Ishikawa (cell line): ENCODE data around the gene ASPM.

Source experiments
- CEBPB ChIP-seq: IDR thresholded peaks from 2 replicates; pipeline ENCODE4 v1.6.1; 2012
- CREB1 ChIP-seq: IDR thresholded peaks from 2 replicates; pipeline ENCODE4 v1.6.1; 2012; ENCODE audit warnings: low read depth
- EGR1 ChIP-seq: IDR thresholded peaks from 2 replicates; pipeline ENCODE4 v1.6.1; 2012
- EP300 ChIP-seq: IDR thresholded peaks from 2 replicates; pipeline ENCODE4 v1.6.1; 2012; ENCODE audit warnings: borderline replicate concordance
- FOXM1 ChIP-seq: IDR thresholded peaks from 2 replicates; pipeline ENCODE4 v1.6.1; 2012; ENCODE audit warnings: low read depth, borderline replicate concordance
- MAX ChIP-seq: IDR thresholded peaks from 2 replicates; pipeline ENCODE4 v1.6.1; 2012
- NFIC ChIP-seq: IDR thresholded peaks from 2 replicates; pipeline ENCODE4 v1.6.1; 2012
- RAD21 ChIP-seq: IDR thresholded peaks from 2 replicates; pipeline ENCODE4 v1.6.1; 2012; ENCODE audit warnings: low read depth
- TAF1 ChIP-seq: IDR thresholded peaks from 2 replicates; pipeline ENCODE4 v1.6.1; 2012; ENCODE audit warnings: low read depth, mild to moderate bottlenecking
- TCF12 ChIP-seq: IDR thresholded peaks from 2 replicates; pipeline ENCODE4 v1.6.1; 2012; ENCODE audit warnings: low read depth
- TEAD4 ChIP-seq: IDR thresholded peaks from 2 replicates; pipeline ENCODE4 v1.6.1; 2012
- YY1 ChIP-seq: IDR thresholded peaks from 2 replicates; pipeline ENCODE4 v1.6.1; 2012; ENCODE audit warnings: low read depth
- ZBTB7A ChIP-seq: IDR thresholded peaks from 2 replicates; pipeline ENCODE4 v1.6.1; 2012; ENCODE audit warnings: low read depth
- TF ChIP-seq, protein P1 (sequence below): IDR thresholded peaks from 2 replicates; pipeline ENCODE4 v1.6.1; 2012; ENCODE audit warnings: low read depth, mild to moderate bottlenecking
- TF ChIP-seq, protein P2 (sequence below): IDR thresholded peaks from 2 replicates; pipeline ENCODE4 v1.6.1; 2012

The ASPM gene

GRCh38 chr1:197151185-197151584 lies 4.7 kb upstream of the ASPM start:
- no peak for TF ChIP-seq RAD21

GRCh38 chr1:197150336-197151005 lies 4.0 kb upstream of the ASPM start:
- no peak for TF ChIP-seq MAX
- no peak for TF ChIP-seq TCF12
- no peak for TF ChIP-seq EGR1
- no peak for TF ChIP-seq EP300
- no peak for TF ChIP-seq ZBTB7A
- TF ChIP-seq TAF1: no peak
- no peak for TF ChIP-seq FOXM1
- TF ChIP-seq, protein P1, sequence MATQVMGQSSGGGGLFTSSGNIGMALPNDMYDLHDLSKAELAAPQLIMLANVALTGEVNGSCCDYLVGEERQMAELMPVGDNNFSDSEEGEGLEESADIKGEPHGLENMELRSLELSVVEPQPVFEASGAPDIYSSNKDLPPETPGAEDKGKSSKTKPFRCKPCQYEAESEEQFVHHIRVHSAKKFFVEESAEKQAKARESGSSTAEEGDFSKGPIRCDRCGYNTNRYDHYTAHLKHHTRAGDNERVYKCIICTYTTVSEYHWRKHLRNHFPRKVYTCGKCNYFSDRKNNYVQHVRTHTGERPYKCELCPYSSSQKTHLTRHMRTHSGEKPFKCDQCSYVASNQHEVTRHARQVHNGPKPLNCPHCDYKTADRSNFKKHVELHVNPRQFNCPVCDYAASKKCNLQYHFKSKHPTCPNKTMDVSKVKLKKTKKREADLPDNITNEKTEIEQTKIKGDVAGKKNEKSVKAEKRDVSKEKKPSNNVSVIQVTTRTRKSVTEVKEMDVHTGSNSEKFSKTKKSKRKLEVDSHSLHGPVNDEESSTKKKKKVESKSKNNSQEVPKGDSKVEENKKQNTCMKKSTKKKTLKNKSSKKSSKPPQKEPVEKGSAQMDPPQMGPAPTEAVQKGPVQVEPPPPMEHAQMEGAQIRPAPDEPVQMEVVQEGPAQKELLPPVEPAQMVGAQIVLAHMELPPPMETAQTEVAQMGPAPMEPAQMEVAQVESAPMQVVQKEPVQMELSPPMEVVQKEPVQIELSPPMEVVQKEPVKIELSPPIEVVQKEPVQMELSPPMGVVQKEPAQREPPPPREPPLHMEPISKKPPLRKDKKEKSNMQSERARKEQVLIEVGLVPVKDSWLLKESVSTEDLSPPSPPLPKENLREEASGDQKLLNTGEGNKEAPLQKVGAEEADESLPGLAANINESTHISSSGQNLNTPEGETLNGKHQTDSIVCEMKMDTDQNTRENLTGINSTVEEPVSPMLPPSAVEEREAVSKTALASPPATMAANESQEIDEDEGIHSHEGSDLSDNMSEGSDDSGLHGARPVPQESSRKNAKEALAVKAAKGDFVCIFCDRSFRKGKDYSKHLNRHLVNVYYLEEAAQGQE: no peak
- TF ChIP-seq, protein P2, sequence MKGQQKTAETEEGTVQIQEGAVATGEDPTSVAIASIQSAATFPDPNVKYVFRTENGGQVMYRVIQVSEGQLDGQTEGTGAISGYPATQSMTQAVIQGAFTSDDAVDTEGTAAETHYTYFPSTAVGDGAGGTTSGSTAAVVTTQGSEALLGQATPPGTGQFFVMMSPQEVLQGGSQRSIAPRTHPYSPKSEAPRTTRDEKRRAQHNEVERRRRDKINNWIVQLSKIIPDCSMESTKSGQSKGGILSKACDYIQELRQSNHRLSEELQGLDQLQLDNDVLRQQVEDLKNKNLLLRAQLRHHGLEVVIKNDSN: no peak
- TF ChIP-seq TEAD4: no peak
- no peak for TF ChIP-seq RAD21

- no peak for TF ChIP-seq CREB1
- no peak for TF ChIP-seq TEAD4
- no peak for TF ChIP-seq EGR1
Observed at GRCh38 chr1:197149340-197149739, 2.9 kb upstream of the ASPM start.

- TF ChIP-seq FOXM1: no peak
- no peak for TF ChIP-seq MAX
- no peak for TF ChIP-seq TAF1
- TF ChIP-seq EP300: no peak
- TF ChIP-seq ZBTB7A: no peak
- TF ChIP-seq, protein P2: no peak
- TF ChIP-seq TCF12: no peak
- TF ChIP-seq NFIC: no peak
- TF ChIP-seq CREB1: no peak
- TF ChIP-seq RAD21: no peak
- TF ChIP-seq TEAD4: no peak
- TF ChIP-seq CEBPB: no peak
- TF ChIP-seq YY1: no peak
Observed at GRCh38 chr1:197145446-197146024, 934 bp downstream of the ASPM start.

DNA sequence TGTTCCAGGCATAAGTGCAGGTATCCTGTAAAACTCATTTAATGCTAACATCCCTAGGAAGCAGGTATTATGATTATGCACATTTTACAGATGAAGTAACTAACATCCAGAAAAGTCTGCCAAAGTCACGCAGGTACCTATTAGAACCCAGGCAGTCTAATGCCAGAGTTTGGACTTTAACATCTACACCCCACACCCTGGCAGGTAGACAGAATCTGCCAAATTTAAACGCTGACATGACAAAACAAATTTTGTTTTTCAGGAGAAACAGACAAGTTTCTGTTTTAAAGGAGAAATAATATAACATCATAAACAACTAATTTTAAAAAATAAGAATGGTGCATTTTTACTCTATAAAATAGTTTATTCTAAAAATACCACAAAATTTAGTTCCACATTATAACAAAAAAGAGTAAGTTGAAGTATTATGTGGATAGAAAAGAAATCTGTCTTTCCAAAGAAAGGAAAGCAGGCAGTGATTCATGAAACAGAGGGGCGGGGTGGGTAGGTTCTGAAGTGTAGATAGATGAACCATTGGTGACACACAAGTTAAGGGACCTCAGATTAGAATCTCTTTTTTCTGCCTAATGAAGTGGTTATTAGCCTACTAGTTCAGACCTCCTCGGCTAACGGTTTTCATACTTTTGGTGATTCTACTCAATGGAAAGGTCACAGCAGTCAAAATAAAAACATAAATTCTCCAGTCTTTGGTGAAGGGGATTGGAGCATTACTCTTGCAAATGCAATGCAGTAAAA lies 1.7 kb downstream of the ASPM start:
- TF ChIP-seq CEBPB (no peak), TEAD4 (no peak), ZBTB7A (no peak), TCF12 (no peak), RAD21 (no peak), EGR1 (no peak), NFIC (no peak), YY1 (no peak), MAX (no peak), TAF1 (no peak), FOXM1 (no peak), EP300 (no peak), CREB1 (no peak)
- TF ChIP-seq, protein P2: no peak
- TF ChIP-seq, protein P1: no peak
